Activated CD8-positive, alpha-beta memory T cell treated with anti-CD3 and anti-CD28 coated beads, Interleukin-2, amount 50 U/mL, for 1 hour (primary cell): ENCODE data around the gene AGMAT.
A peak's percentile ranks its signal among the peaks of the same experiment; 100 is the strongest.
"Not testable (repeated sequence)": the region's sequence is repeated elsewhere in the genome, so short reads cannot be mapped to it uniquely, and the experiment has no call there.

Source experiments
- DNase-seq: peaks from one replicate; pipeline ENCODE4 v3.0.0-alpha.2; 2020; ENCODE audit errors: extremely low read depth

The AGMAT gene

GRCh38 chr1:15610167-15610566 is 25.3 kb upstream of the AGMAT start:
- no peak for DNase-seq

DNA sequence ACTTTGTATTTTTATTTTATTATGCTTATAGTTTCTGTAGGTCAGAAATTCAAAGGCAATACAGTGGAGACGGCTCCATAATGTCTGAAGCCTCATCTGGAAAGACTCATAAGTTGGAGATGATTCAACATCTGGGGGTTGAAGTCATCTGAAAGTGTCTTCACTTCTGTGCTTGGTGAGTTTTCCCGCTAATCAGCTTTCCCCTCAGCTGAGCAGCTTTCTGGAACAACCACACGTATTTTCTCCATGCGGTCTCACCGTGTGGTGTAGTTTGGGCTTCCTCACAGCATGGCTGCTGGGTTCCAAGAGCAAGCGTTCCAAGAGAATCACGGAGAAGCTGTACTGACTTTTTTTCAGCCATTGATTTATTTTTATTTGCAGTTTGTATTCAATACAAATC is 24.8 kb upstream of the AGMAT start:
- no peak for DNase-seq

GRCh38 chr1:15605398-15606383 is 20.8 kb upstream of the AGMAT start:
- no peak for DNase-seq

GRCh38 chr1:15604400-15604799 is 19.5 kb upstream of the AGMAT start:
- not testable (repeated sequence) for DNase-seq

GRCh38 chr1:15603966-15604282 is 19.1 kb upstream of the AGMAT start:
- not testable (repeated sequence) for DNase-seq

DNA sequence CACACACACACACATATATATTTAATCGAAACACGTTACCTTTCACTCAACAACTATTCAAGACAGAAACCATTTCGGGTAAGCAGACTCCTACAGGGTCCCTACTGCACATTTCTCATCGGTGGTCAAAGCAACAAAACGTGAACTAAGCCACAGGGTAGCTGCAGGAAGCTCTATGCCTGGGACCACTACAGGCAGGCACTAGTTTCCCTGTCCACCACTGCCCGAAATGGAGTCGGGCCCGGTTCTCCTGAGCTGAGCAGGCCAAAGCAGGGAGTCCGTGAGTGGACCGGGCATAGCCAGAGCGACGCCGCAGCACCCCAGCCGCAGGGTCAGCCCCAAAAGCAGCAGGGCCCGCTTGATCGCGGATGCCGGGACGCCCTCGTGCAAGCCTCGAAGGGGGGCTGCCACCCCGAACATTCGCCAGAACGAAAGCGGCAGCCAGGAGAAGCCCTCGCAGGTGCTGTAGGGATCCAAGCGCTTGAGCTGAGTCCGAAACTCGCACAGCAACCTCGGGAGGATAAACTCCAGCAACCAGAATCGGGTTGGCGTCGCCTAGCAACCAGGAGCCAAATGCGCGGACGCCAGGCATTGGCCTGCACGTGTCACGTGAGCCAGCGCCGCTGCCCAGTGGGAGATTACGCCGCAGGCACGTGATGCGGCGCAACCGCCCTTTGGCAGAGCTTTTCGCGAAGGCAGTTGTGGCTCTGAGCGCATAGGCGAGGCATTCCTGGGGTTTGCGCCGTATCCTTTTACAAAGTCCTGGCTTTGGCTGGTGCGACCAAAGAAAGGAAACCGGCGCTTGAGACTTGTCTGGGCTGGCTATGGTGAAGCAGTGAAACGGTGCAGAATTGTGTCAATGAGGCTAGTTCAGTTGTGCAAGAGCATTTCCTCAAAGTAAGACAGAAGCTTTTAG is 18.5 kb upstream of the AGMAT start:
- peak; percentile 84 for DNase-seq

- no peak for DNase-seq
These were observed 13.6 kb upstream of the AGMAT start for GRCh38 chr1:15598436-15598835.

GRCh38 chr1:15595809-15596617 is 11.2 kb upstream of the AGMAT start:
- DNase-seq, result no peak

DNA sequence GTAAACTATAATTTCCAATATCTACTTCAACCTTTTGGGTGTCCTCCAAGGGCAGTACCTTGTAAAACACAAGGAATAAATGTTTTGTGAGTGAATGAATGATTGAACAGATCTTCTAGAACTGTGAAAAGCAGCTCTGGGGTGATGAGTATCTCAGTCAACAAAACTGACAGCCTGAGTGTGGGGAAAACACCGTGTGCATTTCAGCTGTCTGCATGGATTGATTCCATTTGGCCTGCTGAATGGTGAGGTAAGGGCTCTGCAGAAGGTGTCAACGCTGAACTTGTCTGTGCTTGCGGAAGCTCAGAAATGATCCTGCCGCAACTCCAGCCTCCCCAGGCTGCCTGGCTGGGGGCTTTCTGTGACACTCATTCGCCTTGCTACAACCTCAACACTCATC is 7.4 kb upstream of the AGMAT start:
- no peak for DNase-seq

DNA sequence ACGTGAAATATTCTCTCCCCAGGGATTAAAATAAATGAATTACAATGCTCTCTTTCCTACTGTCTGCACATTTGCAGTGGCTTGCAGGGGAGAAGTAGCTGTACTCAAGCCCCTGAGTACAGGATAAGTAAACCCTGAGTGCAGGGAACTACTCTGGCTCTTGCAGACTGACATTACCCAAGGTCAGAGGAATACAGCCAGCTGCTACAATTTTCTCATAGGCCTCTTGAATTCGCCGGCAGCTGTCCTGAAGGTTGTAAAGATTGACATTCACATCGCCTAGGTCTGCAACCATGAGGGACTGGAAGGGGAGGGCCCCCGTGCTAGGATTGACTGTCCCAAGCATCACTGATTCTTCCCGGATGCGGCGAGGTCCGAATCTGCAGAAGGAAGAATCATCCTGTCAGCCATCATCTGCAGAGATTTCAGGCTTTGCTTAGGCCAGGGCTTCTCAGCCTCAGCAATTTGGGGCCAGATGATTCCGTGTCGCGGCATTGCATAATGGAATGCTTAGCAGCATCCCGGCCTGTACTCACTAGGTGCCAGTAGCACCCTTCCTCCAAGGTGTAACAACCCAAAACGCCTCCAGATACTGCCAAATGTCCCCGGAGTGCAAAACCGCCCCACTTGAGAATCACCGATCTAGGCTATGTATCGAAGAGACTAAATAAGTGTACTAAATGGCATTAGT is 1.7 kb downstream of the AGMAT start:
- no peak for DNase-seq

DNA sequence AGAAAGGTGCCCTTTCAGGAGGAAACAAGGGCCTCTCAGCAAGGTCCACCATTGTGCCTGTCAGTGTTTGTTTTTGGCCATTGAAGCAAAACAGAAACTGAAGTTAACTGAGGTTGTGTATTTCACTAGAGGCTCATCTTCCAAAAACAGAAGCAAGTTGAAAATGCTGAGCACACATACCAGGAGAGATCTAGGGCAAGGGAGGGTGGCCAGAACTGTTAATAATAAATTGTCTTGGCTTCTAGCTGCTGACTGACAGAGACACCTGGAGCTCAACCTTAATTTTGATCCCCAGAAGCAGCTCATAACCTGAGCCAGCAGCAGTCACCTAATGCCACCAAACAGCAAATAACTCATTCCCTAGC is 5.2 kb downstream of the AGMAT start:
- no peak for DNase-seq

GRCh38 chr1:15578921-15579682 is 5.7 kb downstream of the AGMAT start:
- DNase-seq, result no peak

GRCh38 chr1:15577691-15578090 is 7.2 kb downstream of the AGMAT start:
- no peak for DNase-seq

- DNase-seq, result no peak
These were observed 9.2 kb downstream of the AGMAT start for GRCh38 chr1:15575549-15576150.

DNA sequence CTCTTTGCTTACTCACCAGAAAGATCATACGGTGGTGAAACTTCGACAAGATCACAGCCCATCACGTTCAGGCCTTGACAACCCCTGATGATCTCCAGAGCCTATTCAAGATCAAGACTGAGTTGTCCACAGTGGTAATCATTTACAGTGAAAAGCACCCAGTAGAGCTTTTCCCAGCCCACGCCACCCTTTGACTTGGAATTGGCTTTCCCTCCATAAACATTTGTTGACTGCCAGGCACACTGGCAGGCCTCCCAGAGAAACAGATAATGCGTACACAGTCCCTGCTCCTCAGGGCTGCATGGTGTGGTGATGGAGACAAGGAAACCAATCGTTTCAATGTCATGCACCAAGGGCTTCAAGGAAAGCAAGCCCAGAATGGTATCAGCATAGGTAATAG is 10.1 kb downstream of the AGMAT start:
- no peak for DNase-seq

DNA sequence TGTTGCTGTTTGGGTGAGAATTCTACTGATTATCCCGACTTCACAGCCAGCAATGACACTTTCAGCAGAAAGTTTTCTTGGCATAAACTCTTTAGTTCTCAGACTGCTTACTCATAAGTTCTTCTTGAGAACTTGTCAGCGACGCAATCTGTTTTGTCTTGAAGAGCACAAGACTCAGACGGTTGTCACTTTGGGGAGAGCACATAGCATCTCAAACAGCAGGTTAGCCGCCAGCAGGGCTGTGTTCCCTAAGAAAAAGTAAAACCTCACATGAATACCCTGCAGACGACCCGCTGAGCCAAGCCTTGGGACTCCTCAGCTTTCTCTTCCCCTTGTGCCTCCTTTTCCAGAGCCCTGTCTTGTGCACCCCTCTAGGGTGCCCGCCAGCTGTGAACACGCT is 11.4 kb downstream of the AGMAT start:
- DNase-seq, result no peak

DNA sequence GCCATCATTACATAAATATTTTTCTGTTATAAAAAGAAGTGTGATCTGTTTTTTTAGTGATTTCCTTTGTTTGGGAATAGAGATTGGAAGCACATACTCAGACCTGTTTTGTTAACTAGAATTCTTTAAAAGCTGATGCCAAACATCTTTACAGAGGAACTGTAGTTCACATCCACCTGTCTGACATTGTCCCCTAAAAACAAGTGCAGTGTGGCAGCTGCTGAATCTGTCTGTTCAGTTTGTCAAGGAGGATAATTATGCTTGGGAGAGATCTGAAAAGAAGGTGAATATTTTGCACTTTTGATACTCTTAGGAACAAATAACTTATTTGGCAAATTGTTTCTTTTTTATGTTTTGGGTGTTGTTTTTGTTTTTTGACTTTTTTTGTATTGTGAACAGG is 13.6 kb downstream of the AGMAT start:
- DNase-seq, result no peak

- no peak for DNase-seq
These were observed 14.0 kb downstream of the AGMAT start for GRCh38 chr1:15570861-15571260.

- DNase-seq, result no peak
These were observed 16.3 kb downstream of the AGMAT start for GRCh38 chr1:15568387-15569073.
